Uterus (tissue), 4 donors: ENCODE data around the gene EPB41L4A. TPM values are rescaled to one million over a fixed set of nuclear protein-coding genes. Genes with fewer than 3 reads are reported as not detected.

Experiments
- DNase-seq, 2 donors: peaks; one replicate each; pipeline ENCODE4 v3.0.0-alpha.2; 2019 to 2020
- H3K27ac ChIP-seq, 2 donors: fragments of 200-600 bp; sonication (generic); 1 replicate in 1 of 2; 2 replicates in 1 of 2; pipeline ENCODE4 v1.5.1; 2016 to 2018
- H3K27me3 ChIP-seq, 2 donors: fragments of 200-600 bp; sonication (generic); one replicate each; pipeline ENCODE4 v1.5.1; 2018 to 2019; ENCODE audit warnings: control low read depth in 1 of 2
- H3K36me3 ChIP-seq, 2 donors: fragments of 200-600 bp; sonication (generic); one replicate each; pipeline ENCODE4 v1.5.1; 2019; ENCODE audit warnings: control low read depth in 1 of 2
- H3K4me1 ChIP-seq, 2 donors: fragments of 200-600 bp; sonication (generic); one replicate each; pipeline ENCODE4 v1.5.1; 2018 to 2019; ENCODE audit warnings: control low read depth in 1 of 2
- H3K4me3 ChIP-seq, 2 donors: fragments of 200-600 bp; sonication (generic); 1 replicate in 1 of 2; 2 replicates in 1 of 2; pipeline ENCODE4 v1.5.1; 2018 to 2019; ENCODE audit warnings: mild to moderate bottlenecking in 1 of 2
- H3K9me3 ChIP-seq, 2 donors: fragments of 200-600 bp; sonication (generic); one replicate each; pipeline ENCODE4 v1.5.1; 2019; ENCODE audit warnings: control low read depth in 1 of 2
- CTCF ChIP-seq, 4 experiments: fragments of 200-600 bp in 2 of 4; fragments of 450-650 bp in 2 of 4; sonication (generic) in 2 of 4; IDR thresholded peaks; one replicate each; pipeline ENCODE4 v1.5.1; 2016 to 2019; ENCODE audit warnings: antibody characterized with exemption in 4 of 4, mild to moderate bottlenecking in 2 of 4, moderate library complexity in 1 of 4
- POLR2A ChIP-seq, 2 donors: fragments of 450-650 bp; IDR thresholded peaks; one replicate each; pipeline ENCODE4 v1.6.1; 2016; ENCODE audit warnings: antibody characterized with exemption in 2 of 2, mild to moderate bottlenecking in 1 of 2, moderate library complexity in 1 of 2
- intact Hi-C: fragments of 100-400 bp; cut with DNase I; formaldehyde crosslinking; loops from one replicate; pipeline ENCODE4 v1.15.1; 2023; ENCODE audit warnings: low total_unique reads
- total RNA-seq, 4 donors: library from RNA; depleted of rRNA in 3 of 4; stranded (reverse); fragments of >200 nt in 3 of 4; gene quantifications; one replicate each; pipeline versions ENCODE4 v1.1.0 to v1.2.4, GENCODE V29; 2014 to 2023
- donor health status: DM: yes; HTN: yes; CAD: no.

Gene EPB41L4A
- total RNA-seq, 4 donors from 2014 or later, result 6.4 to 47.1 (median 15.1) TPM

GRCh38 chr5:112138526-112138925 lies 280.6 kb downstream of the EPB41L4A start:
- no peak for DNase-seq
- no peak for TF ChIP-seq CTCF (IDR thresholded peaks at IDR 0.05)
- no peak for TF ChIP-seq POLR2A (IDR thresholded peaks at IDR 0.05)
- Histone ChIP-seq H3K4me3 (no peak overlapping the region), H3K27me3 (no peaks in the 10 kb centered on the region), H3K27ac (no peak overlapping the region), H3K36me3 (no peaks in the 10 kb centered on the region), H3K9me3 (no peaks in the 10 kb centered on the region), H3K4me1 (no peaks in the 10 kb centered on the region)
- intact Hi-C loops, result no loop called here

DNA sequence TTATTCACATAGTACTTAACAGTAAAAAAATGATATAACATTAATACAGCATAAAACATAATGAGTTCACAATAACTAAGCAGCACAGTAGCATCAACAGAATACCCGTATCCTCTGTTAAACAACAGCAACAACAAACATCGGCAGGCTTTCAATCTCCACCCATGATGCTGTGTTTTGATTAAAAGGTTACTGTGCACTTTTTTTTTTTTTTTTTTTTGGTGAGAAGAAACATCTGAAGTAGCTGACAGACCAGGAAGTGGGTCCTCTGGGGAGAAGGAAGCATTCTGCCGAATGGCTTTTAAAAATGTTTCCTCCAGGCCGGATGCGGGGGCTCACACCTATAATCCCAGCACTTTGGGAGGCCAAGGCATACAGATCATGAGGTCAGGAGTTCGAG lies 282.3 kb downstream of the EPB41L4A start:
- H3K27me3 ChIP-seq, result no peaks in the 10 kb centered on the region
- no peaks in the 10 kb centered on the region for H3K9me3 ChIP-seq
- intact Hi-C loops, result no loop called here
- H3K27ac ChIP-seq, result no peak overlapping the region
- no peak overlapping the region for H3K4me3 ChIP-seq
- no peak for DNase-seq
- no peaks in the 10 kb centered on the region for H3K36me3 ChIP-seq
- no peaks in the 10 kb centered on the region for H3K4me1 ChIP-seq
- TF ChIP-seq POLR2A (IDR thresholded peaks at IDR 0.05) (no peak), CTCF (IDR thresholded peaks at IDR 0.05) (no peak)

- Histone ChIP-seq H3K9me3 (no peaks in the 10 kb centered on the region), H3K4me1 (no peaks in the 10 kb centered on the region), H3K27ac (no peak overlapping the region), H3K36me3 (no peaks in the 10 kb centered on the region), H3K27me3 (no peaks in the 10 kb centered on the region), H3K4me3 (no peak overlapping the region)
- intact Hi-C loops, result no loop called here
- DNase-seq, result no peak
- TF ChIP-seq POLR2A (IDR thresholded peaks at IDR 0.05) (no peak), CTCF (IDR thresholded peaks at IDR 0.05) (no peak)
These were observed 291.2 kb downstream of the EPB41L4A start for GRCh38 chr5:112127861-112128260.

DNA sequence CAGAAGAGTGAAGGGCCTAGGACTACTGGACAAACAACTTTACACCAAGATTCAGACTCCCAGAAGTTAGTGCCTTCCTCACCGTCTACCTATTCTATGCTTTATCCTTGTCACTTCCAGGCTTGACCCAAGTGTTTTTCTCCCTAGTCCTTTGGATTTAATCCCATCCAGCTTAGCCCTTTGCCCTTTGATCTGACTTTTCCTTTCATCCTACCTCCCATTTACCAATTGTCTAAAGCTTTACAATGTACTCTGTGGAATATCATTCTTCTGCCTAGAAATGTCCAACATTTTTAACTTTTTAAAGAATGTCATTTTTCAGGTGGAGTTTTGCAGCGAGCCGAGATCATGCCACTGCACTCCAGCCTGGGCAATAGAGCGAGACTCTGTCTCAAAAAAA lies 292.1 kb downstream of the EPB41L4A start:
- no peaks in the 10 kb centered on the region for H3K27me3 ChIP-seq
- no peak overlapping the region for H3K4me3 ChIP-seq
- no peaks in the 10 kb centered on the region for H3K36me3 ChIP-seq
- DNase-seq, result no peak
- H3K4me1 ChIP-seq, result no peaks in the 10 kb centered on the region
- no peak overlapping the region for H3K27ac ChIP-seq
- H3K9me3 ChIP-seq, result no peaks in the 10 kb centered on the region
- intact Hi-C loops, result no loop called here
- TF ChIP-seq POLR2A (IDR thresholded peaks at IDR 0.05) (no peak), CTCF (IDR thresholded peaks at IDR 0.05) (no peak)

DNA sequence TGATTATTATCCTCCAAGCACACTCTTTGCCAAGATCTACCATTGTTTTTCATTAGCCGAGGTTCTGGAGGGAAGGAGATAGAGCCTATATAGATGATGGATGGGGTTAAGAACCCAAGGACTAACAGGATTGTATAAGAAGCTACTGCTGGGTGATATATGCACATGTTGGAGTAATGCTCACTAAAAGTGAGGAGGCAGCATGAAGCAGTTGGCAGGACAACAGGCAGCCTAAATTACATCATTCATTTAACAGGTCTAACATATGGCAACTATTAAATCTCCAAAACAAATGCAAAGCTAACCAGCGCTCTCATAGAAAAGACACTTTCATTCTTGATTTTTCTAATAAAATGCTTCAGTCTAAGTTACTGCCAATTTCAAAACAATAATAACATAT lies 293.2 kb downstream of the EPB41L4A start:
- Histone ChIP-seq H3K36me3 (no peaks in the 10 kb centered on the region), H3K4me1 (no peaks in the 10 kb centered on the region), H3K9me3 (no peaks in the 10 kb centered on the region), H3K4me3 (no peak overlapping the region), H3K27ac (no peak overlapping the region), H3K27me3 (no peaks in the 10 kb centered on the region)
- DNase-seq, result no peak
- intact Hi-C loops, result no loop called here
- TF ChIP-seq CTCF (IDR thresholded peaks at IDR 0.05) (no peak), POLR2A (IDR thresholded peaks at IDR 0.05) (no peak)
